GM13977 (cell line): Measurements from ENCODE around the gene RARB.

Source experiments
- DNase-seq: peaks from one replicate; pipeline ENCODE4 v3.0.0; 2012; ENCODE audit warnings: low spot score
- CTCF ChIP-seq: IDR thresholded peaks from 2 replicates; pipeline ENCODE4 v1.5.1; 2012; ENCODE audit warnings: mild to moderate bottlenecking, control low read depth; ENCODE audit not compliant: insufficient read depth; ENCODE audit errors: extremely low read depth, missing control alignments
- in situ Hi-C: fragments of 300-500 bp; cut with MboI; formaldehyde crosslinking; loops from one replicate; pipeline ENCODE4 v1.12.0; 2022; ENCODE audit warnings: low sequenced_read_pairs, low pct_unique_long_range_greater_than_20kb, mixed read lengths, inconsistent platforms; ENCODE audit not compliant: unreplicated experiment

RARB gene

DNA sequence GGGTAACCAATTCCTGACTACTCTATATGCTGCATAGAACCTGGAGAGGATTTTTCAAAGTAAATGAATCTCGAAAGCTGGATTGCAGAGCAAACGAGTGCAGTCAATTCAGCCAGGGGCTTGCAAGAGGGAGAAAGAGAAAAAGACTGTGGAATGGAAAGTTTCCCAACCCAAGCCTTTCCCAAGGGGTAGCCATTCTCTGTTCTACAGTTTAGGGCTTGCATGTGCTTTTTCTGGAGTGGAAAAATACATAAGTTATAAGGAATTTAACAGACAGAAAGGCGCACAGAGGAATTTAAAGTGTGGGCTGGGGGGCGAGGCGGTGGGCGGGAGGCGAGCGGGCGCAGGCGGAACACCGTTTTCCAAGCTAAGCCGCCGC is 511 bp upstream of the RARB start:
- in situ Hi-C loops = no loop called here
- no peak for DNase-seq
- no peak for TF ChIP-seq CTCF

DNA sequence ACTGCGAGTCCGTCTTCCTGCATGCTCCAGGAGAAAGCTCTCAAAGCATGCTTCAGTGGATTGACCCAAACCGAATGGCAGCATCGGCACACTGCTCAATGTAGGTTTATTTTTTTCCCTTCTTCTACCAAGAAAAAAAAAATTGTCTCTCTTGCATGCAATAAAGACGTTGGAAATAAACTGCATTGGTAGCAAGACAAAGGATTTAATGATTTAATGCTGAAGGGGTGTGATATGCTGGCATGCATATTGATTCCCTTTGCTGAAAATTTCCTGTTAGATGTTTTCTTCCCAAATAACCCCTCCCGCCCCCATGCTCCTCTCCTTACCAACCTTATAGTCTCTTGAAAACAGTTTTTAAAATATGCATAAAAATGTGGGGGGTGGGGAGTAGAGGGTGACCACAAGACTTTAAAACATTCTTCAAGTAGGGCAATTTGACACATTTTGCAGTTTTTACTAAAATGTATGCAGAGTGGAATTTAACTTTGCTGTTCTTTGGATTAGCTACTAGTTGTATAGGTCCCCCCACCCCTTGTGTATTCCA is 799 bp downstream of the RARB start:
- TF ChIP-seq CTCF = no peak
- no peak for DNase-seq
- in situ Hi-C loops = no loop called here

DNA sequence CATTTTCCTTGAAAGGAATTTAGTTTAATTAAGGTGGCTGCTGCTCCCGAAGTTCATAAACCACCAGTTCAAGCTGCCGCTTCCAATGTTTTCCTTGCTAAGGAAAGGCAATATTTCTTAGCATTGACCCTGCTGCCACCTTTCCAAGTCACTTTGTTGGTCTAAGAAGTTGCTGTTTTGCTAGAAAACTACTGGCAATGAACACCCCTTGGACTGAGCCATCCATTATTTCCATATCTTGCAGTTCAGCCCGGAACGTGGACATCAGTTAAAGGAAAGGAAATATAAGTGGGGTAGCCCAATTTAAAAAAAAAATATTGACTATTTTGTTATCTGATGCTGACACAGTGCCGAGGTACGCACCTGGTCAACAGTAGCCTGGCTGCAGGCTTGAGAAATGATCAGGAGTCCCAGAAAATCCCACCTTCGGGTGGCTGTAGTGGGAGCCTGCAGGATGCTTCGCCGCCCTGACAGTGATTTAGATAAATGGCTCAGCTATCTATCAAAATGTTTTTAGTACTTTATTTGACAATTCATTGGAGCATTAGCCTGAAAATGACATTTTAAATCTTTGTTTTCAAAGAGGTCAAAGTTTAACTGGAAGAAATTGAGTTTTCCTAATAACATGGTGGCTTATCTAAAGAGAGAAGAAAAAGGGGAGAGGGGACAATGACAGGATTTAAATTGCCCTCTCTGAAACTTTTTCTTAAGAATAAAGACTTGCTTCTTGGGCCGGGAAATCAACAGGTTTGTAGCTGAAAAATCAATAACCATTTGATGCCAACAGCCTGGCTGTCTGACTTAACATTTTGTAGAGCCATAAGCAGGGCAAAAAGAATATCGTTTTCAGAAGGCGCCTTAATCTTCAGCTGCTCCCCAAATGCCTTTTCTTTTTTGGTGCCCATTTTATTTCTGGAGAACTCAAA is 1.6 kb downstream of the RARB start:
- DNase-seq = no peak
- in situ Hi-C loops = no loop called here
- no peak for TF ChIP-seq CTCF

DNA sequence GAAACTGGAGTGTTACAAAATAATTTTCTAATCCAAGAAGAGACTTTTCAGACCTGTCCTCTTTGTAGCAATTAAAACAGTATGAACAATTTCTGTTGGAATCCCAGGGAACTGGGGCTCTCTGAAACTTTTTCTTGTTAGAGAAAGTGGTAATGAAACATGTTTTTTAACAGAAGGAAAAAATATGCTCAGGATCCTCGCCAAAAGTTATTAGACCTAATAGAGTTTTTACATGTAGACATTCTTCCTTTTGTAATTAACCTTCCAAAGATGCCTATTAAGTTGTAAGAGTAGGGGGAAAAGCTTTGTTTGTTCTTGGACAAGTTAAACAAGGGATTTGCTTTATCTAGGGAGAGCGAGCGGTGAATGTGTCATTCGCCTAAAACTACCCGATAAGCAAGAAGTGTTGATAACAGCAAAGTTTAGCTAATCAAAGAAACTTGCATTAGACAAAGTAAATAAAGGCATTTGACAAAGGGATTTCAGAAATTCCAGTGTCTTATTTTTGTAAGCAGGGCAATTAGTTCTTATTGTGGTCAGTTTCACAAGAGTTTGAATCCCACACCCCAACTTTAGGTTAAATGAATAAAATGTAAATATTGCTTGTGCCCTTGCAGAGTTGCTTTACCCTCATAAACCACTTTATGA is 2.3 kb downstream of the RARB start:
- in situ Hi-C loops = no loop called here
- no peak for DNase-seq
- TF ChIP-seq CTCF = no peak

DNA sequence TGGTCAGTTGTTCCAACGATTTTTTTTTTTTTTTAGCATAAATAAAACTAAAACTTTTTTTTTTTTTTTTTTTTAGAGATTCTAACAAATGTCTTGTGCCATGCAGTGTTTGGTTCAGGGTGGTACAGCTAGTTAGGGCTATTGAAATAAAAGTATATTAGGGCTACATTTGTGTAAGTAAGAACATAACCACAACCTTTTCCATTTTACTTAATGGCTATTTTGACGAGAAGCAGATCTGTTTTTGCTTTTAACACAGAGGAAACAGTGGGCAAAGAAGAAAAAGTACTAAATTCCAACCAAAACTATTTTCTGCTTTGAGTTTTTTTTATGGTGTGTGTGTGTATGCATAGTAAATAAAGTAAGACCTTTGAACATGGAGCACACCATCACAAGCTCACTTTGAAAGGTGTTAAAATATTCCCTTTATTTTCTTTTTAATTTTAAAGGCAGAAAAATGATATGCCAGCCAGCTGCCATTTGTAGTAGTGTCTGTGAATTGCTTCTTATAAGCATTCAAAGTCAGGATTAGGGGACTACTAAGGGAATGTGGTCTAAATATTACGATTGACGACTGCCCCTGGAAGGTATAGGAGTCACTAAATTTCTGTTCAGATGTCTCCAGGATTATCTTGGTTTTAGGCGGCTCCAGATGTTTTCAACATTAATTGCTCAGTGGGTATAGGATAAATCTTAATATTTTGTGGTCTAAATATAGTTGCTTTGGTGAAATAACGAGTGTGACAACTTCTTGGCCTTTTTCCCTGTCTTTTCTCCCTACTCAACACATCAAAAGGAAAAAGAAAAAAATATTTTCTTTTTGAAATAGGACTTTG is 3.1 kb downstream of the RARB start:
- in situ Hi-C loops = no loop called here
- DNase-seq = no peak
- TF ChIP-seq CTCF = no peak

GRCh38 chr3:25432176-25432720 is 4.2 kb downstream of the RARB start:
- no peak for DNase-seq
- TF ChIP-seq CTCF = no peak
- in situ Hi-C loops = no loop called here
